Panc1 (cell line): ENCODE results near the gene ZNRF4.

Experiments
- CTCF ChIP-seq: fragments of 450-650 bp; IDR thresholded peaks from 2 replicates; pipeline ENCODE4 v1.5.1; 2017; ENCODE audit warnings: mild to moderate bottlenecking
- POLR2AphosphoS5 ChIP-seq: IDR thresholded peaks from 2 replicates; pipeline ENCODE4 v1.6.1; 2012; ENCODE audit warnings: mild to moderate bottlenecking, low read depth, low read length, moderate library complexity
- SIN3A ChIP-seq: IDR thresholded peaks from 2 replicates; pipeline ENCODE4 v1.6.1; 2012; ENCODE audit warnings: low read depth, mild to moderate bottlenecking, low read length, moderate library complexity, borderline replicate concordance; ENCODE audit not compliant: insufficient read depth

- TF ChIP-seq POLR2AphosphoS5 (no peak), SIN3A (no peak), CTCF (no peak)
Observed at GRCh38 chr19:5439452-5439851, 15.8 kb upstream of the ZNRF4 start.
